HG02943 (cell line): Measurements from ENCODE around the gene TMEM203.

Source experiments
- ATAC-seq: cut with Tn5 transposase; IDR thresholded peaks from one replicate; pipeline ENCODE4 v1.9.1; 2021; ENCODE audit warnings: mild to moderate bottlenecking, low read depth, moderate library complexity; ENCODE audit not compliant: unreplicated experiment

TMEM203 gene

GRCh38 chr9:137167747-137168572 is 37.5 kb downstream of the TMEM203 start:
- no peak for ATAC-seq

GRCh38 chr9:137167277-137167746 is 38.1 kb downstream of the TMEM203 start:
- ATAC-seq = no peak

GRCh38 chr9:137166380-137167229 is 38.8 kb downstream of the TMEM203 start:
- ATAC-seq = no peak

GRCh38 chr9:137165250-137165836 is 40.1 kb downstream of the TMEM203 start:
- ATAC-seq = no peak

- ATAC-seq = no peak
Observed at GRCh38 chr9:137164370-137165249, 40.8 kb downstream of the TMEM203 start.

GRCh38 chr9:137163805-137164204 is 41.6 kb downstream of the TMEM203 start:
- no peak for ATAC-seq

GRCh38 chr9:137163365-137163715 is 42.1 kb downstream of the TMEM203 start:
- ATAC-seq = no peak

- ATAC-seq = no peak
Observed at GRCh38 chr9:137162505-137163364, 42.7 kb downstream of the TMEM203 start.

GRCh38 chr9:137161558-137162486 is 43.6 kb downstream of the TMEM203 start:
- ATAC-seq = no peak

GRCh38 chr9:137160716-137161557 is 44.5 kb downstream of the TMEM203 start:
- ATAC-seq = no peak

- no peak for ATAC-seq
Observed at GRCh38 chr9:137160054-137160425, 45.4 kb downstream of the TMEM203 start.

- ATAC-seq = no peak
Observed at GRCh38 chr9:137159105-137160053, 46.1 kb downstream of the TMEM203 start.

- ATAC-seq = no peak
Observed at GRCh38 chr9:137158625-137159024, 46.8 kb downstream of the TMEM203 start.

GRCh38 chr9:137157618-137158415 is 47.6 kb downstream of the TMEM203 start:
- ATAC-seq = no peak

GRCh38 chr9:137156567-137157375 is 48.7 kb downstream of the TMEM203 start:
- no peak for ATAC-seq
